GM03348 (cell line): ENCODE measurements around the gene ADD3.

Experiments
- DNase-seq: peaks from one replicate; pipeline ENCODE4 v3.0.0; 2012; ENCODE audit warnings: low spot score

ADD3 gene, protein sequence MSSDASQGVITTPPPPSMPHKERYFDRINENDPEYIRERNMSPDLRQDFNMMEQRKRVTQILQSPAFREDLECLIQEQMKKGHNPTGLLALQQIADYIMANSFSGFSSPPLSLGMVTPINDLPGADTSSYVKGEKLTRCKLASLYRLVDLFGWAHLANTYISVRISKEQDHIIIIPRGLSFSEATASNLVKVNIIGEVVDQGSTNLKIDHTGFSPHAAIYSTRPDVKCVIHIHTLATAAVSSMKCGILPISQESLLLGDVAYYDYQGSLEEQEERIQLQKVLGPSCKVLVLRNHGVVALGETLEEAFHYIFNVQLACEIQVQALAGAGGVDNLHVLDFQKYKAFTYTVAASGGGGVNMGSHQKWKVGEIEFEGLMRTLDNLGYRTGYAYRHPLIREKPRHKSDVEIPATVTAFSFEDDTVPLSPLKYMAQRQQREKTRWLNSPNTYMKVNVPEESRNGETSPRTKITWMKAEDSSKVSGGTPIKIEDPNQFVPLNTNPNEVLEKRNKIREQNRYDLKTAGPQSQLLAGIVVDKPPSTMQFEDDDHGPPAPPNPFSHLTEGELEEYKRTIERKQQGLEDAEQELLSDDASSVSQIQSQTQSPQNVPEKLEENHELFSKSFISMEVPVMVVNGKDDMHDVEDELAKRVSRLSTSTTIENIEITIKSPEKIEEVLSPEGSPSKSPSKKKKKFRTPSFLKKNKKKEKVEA

DNA sequence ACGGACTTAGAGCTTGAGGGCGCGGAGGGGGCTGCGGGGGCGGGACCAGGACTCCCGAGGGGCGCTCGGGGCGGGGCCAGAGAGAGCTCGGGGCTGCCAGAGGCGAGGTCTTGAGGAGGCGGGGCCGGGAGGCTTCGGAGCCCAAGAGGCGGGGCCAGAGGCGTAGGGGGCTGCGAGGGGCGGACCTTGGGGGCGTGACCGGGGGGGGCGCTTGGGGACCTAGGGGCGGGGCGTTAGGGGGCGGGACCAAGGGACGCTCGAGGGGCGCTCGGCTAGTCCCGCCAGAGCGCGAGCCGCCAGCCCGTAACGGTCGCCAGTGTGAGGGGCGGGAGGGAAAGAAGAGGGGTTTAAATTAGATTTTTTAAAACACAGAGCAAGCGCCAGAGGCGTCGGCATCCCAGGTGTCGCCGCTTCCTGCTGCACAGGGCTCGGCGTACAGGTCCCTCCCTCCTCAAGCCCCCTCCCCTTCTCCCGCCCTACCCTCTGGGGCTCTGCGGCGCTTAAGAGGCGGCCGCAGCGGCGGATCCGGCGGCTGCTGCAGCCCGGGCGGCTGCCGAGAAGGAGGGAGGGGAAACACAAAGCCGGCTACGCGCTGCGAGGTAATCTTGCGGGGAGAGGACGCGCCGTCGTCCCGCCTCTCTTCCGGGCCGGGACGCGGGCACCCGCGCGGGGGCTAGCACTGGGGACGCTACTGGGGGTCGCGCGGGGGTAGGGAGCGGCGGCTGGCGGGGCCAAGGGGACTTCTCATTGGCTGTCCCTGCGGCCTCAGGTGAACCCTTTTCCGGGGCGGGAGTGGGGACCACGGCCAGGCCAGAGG lies at the start of gene ADD3:
ADD3 (plus strand) TSS at position 284 of the 817 bp plus-strand sequence. CDS start 92,670 bp downstream, outside the sequence.
- peak; percentile 98 for DNase-seq

DNA sequence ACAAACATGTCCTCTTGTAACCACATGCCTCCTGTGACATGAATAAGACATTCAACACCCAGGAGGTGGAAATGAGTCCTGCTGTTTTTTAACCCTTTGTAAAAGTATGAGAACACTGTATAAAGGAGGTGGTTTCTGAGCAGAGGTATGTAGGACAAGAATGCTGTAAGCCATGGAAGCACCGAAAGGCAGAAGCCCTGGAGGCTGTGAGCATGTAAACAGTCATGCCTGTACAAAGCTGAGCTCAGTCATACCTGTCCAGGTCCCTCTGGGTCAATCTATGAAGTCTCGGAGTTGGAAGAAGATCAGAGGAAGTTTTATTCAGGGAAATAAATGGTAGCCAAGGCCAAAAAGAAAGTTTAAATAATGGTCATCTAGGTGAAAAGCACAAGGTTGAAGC lies 49.7 kb upstream of the ADD3 start:
- DNase-seq: no peak

DNA sequence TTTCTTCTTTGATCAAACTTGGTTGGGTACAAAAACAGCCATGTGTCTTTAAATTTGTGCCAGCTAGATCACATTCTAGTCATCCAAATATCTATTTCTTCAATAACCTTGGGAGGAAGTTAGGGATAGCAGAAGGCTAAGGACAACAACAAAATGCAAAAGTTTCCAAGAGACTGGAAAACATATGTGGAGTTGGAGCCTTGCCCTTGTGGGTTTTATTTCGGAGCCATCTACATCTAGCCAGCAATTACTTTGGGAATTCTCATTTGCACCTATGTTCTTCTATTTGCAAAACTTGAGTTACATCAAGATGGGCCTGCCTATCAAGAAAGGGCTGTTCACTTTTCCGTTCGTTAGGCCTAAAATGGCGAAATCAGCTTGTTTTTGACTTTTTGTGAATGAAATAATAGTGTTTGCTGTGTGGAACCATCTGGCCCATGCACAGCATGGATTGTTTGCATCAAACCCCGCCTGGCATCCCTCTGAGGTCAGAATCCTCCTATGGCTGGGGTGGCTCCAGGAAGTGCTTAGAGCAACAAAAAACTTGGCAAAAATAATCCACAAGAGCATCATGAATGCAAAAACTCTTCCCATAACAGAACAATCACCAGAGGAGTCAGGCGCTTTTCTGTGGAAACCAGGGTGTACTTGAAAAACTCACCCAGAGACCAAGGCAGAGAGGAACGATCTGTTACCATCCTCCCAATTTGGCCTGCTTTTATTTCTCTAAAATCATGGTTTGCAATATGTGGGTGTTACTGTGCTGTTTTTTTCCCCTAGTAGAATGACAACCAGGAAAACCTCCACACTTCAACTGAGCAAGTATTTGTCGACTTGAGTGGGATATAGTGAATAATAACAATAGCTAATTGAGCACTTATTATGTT lies 48.3 kb upstream of the ADD3 start:
- no peak for DNase-seq

DNA sequence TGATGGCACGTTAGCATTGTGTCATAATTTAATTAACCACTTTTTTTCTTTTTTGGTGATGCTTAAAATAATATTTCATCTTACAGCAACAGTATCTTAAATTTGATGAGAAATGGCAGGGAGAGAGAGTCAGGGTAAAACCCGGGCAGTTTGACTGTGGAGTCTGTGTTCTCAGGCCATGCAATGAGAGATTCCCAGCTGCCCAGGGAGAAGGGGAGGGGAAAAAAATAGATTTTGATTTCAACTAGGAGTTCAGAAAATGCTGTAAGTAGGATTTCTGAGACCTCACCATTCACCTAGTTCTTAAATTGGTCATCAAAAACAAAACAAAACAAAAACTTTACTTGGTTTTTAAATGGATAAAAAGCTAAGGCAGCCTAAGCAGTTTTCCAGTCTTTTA lies 47.1 kb upstream of the ADD3 start:
- no peak for DNase-seq

DNA sequence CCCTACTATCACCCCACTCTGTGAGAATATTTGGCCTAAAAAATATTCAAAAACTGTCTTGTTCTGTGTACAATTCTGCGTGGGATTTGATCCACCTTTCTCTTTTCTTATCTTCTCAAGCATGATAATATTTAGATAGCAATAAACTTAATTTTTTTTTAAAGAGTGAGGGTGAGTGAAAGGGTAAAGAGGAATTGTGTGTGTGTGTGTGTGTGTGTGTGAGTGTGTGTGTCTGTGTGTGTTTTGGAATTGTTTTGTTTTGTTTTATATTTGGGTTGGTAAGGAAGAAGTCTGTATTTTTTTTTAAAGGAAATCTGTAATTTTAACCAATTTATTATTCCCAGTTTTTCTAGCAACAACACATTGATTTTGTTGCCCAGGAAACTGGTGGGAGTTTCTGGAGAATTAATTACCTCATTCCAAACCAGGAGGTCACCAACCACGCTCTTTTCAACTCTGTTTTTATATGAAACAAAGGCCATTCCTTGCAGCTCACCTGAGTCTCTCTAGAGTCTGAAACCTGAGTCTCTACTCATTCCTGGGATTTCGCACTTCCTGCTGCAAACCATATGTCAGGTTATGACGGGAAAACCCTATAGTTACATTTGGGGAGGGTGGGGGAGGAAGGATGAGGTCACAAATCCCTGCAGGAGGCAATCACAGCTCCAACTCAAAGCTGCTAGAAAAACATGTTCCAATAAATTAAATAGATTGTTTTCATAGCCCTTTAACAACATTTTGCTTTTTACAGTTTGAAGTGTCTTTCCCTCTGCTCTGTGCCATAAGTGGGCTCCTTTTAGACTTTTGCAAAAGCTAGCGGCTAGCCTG lies 46.4 kb upstream of the ADD3 start:
- DNase-seq: no peak

DNA sequence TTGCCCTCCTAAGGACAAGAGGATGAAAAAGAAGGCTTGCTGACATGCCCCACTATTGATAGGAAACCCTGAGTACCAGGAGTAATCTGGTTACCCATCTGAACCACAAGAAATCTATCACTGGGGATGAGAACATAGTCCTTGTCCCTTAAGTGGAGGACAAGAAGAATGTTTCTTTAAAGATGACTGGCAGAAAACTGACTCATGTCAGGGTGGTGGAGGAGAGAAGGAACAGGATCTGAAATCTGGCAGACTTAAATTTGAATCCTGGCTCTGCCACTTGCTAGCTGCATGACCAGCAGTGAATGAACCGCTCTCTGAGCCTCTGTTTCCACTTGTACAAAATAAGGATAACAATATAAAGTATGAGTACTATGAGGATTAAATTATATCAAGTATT lies 45.5 kb upstream of the ADD3 start:
- peak; percentile 15 for DNase-seq

DNA sequence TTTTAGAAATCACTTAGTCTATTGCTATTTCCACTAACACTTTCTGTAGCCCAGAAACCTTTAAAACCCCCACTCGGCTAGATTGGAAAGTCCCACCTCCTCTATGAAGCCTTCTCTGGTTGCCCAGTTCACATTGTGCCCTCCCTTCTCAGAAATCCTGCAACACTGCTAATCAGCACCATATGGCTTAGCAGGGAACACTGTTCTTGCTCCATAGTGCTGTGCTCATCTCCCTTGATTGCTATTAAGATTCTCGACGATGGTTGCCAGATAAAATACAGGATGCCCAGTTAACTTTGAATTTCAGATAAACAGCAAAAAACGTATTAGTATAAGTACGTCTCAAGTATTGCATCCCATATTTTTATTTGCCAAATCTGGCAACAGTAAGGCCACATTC lies 44.3 kb upstream of the ADD3 start:
- peak; percentile 76 for DNase-seq

DNA sequence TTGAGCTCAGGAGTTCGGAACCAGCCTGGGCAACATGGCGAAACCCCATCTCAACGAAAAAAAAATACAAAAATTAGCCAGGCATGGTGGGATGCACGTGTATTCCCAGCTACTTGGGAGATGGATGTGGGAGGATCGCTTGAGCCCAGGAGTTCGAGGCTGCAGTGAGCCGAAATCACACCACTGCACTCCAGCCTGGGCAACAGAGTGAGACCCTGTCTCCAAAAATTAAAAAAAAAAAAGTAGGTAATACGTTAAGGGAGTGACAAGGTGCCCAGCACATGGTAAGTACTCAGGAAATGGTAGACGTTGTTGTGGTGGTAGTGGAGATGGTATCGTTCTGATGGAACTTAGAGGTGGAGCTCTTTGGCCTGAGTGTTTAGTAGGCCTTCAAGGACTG lies 43.5 kb upstream of the ADD3 start:
- no peak for DNase-seq

DNA sequence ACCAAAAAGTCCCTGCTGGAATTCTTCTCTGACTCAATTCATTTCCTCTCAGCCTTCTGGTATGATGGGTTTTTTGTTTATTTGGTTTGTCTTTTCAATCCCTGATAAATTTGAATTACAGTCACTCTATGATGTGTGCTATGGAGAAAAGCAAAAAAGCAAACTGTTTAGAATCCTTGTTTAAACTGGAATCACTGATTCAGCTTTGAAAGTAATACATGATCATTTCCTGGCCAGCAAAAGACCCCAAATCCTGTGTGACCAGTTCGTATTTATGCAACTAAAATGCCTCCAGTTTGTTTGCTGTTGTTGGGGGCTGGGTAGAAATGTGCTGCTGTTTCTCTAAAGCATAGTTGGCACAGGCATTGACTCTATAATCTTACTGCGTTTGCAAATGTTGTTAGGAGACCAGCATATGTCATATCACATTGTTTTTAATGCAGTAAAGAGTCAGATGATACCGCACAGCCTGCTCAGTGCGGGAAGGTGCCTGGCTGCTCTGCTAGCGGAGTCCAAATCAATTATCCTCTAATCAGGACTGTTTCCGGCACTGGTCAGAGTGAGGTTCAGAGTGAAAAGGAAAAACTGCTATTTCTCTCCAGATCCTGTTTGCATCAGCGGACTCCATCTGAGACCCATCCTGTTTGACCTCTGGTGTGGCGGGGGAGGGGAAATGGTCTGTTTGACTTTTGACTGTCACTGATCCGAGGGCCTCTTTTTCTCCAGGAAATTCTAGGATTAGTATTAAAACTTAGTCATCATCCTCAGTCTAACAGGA lies 40.6 kb upstream of the ADD3 start:
- DNase-seq: peak; percentile 33

DNA sequence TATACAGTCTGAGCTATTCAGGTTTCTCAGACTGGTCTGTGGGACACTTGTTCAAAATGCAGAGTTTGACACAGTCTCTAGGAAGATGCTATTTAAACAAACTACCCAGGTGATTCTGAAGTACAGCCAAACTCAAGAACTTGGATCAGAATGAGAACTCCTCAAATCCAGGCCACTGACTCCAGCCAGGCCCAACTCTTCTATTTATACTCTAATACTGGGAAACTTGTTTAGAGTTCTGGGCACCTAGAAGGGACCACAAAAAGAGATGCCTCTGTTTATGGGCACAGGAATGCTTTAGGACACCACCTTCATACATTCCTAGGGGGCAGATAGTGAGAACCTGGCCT lies 40.1 kb upstream of the ADD3 start:
- DNase-seq: no peak

DNA sequence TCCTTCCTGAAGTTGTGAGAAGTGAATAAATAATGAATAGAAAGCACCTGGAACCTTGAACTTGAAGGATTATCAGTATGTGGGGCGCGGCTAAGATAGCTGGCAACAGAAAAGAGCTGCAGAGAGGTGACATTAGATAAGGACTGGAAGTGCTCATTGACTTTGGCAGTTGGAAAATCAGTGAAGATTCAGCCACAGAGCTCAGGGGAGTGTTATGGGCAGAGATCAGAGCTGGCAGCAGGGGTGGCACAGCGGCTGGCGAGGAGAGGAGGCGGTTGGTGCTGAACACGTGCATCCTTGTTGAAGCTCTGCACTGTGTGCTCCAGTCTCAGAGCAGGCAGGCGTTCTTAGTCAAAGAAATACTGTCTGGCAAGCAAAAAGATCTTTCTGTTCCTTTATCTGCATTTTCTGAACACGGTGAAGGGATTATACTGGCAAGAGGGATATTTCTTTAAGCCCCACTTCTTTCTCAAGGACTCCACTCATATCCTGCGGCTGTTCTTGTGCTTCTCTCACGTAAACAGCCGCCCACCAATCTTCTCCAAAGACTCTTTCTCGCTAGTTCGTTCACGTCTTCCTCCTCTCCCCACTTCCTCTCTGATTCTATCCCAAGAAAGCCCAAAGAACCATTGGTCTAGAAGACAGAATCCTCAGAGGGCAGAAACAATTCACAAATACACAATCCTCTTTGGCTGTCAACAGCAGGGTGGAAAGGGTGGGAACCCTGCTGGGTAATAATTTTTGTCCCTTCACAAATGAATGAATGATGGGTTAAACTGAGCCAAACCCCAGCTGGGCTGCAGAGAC lies 38.6 kb upstream of the ADD3 start:
- DNase-seq: no peak

DNA sequence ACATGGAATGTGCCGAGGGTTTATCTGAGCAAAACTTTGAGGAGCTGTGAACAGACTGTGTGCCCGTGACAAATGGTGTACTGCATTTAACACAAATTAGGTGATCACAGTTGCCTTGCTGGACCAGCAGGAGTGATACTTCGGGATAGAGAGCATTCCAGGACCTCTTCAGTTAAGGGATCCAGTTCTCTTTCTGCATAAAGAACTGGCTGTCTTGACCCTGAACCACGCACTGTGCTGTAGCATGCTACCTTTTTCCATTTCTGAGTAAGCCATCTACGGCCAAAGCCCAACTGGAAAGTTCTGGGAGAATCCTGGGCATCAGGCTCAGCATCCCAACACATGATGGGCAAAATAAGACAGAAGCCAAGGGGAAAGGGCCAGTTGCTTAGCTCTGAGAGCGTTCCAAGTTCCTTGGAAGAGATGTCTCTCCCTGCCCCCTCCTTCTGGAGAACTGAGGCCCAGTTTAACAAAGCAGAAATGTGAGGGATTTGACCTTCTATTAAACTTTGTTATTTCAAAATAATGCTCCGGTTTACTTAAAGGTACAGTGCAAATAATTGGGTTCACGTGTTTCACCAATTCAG lies 37.9 kb upstream of the ADD3 start:
- DNase-seq: no peak

DNA sequence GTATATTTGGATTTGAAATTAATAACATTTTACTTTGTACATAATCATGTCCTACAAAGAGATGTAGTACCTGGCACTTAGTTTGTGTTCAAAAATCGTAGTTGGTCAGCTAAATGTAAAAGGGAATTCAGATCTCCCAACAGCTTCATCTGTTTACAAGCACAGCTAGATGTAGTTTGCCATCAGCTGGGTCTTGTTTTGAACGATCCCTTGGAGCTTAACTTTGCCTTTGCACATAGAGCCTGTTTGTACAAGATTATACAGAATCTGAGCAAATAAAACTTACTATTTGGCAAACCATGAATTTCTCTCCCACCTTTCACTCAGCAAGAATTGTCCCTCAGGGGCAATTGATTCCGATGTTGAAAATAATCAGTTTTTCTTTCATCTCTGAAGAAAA lies 36.1 kb upstream of the ADD3 start:
- no peak for DNase-seq

DNA sequence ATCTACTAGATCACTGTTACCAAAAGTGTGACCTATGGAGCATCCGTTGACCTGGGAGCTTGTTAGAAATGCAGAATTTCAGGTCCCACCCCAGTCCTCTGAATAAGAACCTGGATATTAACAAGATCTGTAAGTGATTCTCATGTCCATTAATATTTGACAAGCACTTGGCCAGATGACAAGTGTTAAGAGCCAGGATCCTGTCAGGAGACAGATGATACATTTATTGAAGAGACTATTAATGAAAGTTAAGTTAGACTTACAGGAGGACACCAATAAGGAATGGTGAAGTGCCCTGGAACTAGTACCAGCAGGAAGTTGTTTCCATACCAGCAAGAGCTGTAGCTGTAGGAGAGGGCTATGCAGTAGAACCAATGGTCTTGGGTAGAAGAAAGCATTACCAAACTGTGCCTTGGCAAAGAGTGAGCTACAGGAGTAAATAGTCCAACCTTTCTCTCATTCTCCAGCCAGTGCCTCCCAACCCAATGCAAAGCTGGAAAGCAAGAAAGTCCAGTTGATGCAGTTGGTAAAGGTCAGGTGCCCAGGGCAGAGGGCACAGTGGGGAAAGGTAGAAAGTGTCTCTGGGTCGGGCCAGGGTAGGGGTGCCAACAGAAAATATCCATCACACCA lies 35.3 kb upstream of the ADD3 start:
- no peak for DNase-seq

DNA sequence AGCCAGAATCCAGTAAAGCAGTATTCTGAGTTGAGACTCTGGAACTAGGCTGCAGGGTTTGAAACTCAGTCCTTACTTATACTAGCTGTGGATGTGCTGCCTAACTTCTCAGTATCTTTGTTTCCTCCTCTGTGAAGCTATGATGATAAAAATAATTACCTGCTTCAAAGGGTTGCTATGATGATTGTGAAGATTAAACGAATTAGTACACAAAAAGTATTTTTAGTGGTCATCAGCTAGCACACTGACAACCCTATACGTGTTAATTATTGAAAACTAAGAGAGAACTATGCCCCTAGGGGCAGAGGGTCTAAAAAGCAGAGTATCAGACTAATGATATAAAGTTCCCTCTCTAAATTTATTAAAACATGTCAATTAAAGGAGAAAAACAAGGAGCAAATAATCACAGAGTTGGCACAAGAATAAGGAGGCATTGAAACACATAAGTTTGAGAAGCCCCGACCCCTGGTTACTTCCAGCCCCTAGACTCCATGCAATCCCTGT lies 34.4 kb upstream of the ADD3 start:
- DNase-seq: no peak

DNA sequence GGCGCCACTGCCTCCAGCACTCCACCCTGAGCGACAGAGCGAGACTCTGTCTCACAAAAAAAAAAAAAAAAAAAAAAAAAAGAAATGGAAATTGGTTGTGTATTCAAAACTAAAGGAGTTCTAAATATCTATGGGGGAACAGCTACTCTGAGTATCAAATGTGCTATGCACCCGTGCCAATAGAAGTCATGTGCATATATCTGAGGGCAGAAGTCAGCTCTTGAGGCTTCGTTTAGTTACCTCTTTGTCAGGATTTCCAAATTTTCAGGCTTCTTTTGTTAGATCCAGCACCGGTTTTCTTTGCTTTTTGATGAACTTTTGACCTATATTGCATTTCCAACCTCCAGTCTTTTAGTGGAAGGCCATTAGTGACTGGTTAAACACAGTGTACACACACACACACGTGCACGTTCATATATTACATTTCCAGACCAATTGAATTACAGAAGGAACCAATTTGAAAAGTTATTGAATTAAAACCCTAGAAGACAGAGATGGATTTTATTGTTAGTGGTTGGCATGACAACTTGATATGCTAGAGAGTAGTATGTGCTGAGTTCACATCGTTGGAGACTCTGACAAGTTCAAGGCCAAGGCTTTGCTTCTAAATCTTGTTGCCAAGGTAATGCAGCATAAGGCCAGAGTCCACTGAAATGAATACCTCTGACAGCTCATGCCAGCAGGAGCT lies 33.1 kb upstream of the ADD3 start:
- no peak for DNase-seq
